ENCODE results near the gene RPS25. TPM values are rescaled to one million over a fixed set of nuclear protein-coding genes. Genes with fewer than 3 reads are reported as not detected.

The RPS25 gene
- total RNA-seq, 2 donors from 2014 or later, result 1,289 to 1,299 TPM

- no peak overlapping the region for H3K27ac Mint-ChIP-seq
- H3K4me3 ChIP-seq (ENCODE audit: low read length), result no peak overlapping the region
- peaks cover 93% of the 10 kb centered on the region for H3K36me3 Mint-ChIP-seq (ENCODE audit: low read depth)
- peaks cover 99% of the 10 kb centered on the region for H3K36me3 ChIP-seq (ENCODE audit: control insufficient read depth, insufficient read depth, low read length)
- no peak for DNase-seq
- H3K9me3 ChIP-seq (ENCODE audit: control insufficient read depth, low read length), result no peaks in the 10 kb centered on the region
- no peaks in the 10 kb centered on the region for H3K9me3 Mint-ChIP-seq
- no peaks in the 10 kb centered on the region for H3K27me3 ChIP-seq (ENCODE audit: control insufficient read depth, insufficient read depth, low read length, poor library complexity, severe bottlenecking)
- H3K27me3 Mint-ChIP-seq (ENCODE audit: insufficient read depth), result no peaks in the 10 kb centered on the region
- no peak overlapping the region for H3K9ac ChIP-seq (ENCODE audit: extremely low read depth, low read length, poor library complexity, severe bottlenecking)
- no peaks in the 10 kb centered on the region for H3K4me1 ChIP-seq (ENCODE audit: control insufficient read depth, insufficient read depth, low read length)
- no peak overlapping the region for H3K4me3 Mint-ChIP-seq
- 94 to 96% methylated on average over 4 to 7 of the region's 7 CpGs for WGBS, 2 experiments (ENCODE audit: insufficient coverage in 1 of 2, insufficient read length in 1 of 2)
- no peak overlapping the region for H3K27ac ChIP-seq (ENCODE audit: low read depth, low read length)
- H3K4me1 Mint-ChIP-seq, result peaks cover 9% of the 10 kb centered on the region
- no peak for TF ChIP-seq CTCF (conservative IDR thresholded peaks at IDR 0.05)
Observed at GRCh38 chr11:119049081-119049480, 30.9 kb upstream of the RPS25 start.

- H3K36me3 ChIP-seq (ENCODE audit: control insufficient read depth, insufficient read depth, low read length), result peaks cover 98% of the 10 kb centered on the region
- Mint-ChIP-seq H3K27ac (no peak overlapping the region), H3K4me1 (peaks cover 9% of the 10 kb centered on the region), H3K9me3 (no peaks in the 10 kb centered on the region), H3K27me3 (ENCODE audit: insufficient read depth) (no peaks in the 10 kb centered on the region), H3K4me3 (no peak overlapping the region), H3K36me3 (ENCODE audit: low read depth) (peaks cover 88% of the 10 kb centered on the region)
- no peak for TF ChIP-seq CTCF (conservative IDR thresholded peaks at IDR 0.05)
- H3K4me3 ChIP-seq (ENCODE audit: low read length), result no peak overlapping the region
- no peak for DNase-seq
- no peaks in the 10 kb centered on the region for H3K4me1 ChIP-seq (ENCODE audit: control insufficient read depth, insufficient read depth, low read length)
- H3K9me3 ChIP-seq (ENCODE audit: control insufficient read depth, low read length), result no peaks in the 10 kb centered on the region
- no peak overlapping the region for H3K9ac ChIP-seq (ENCODE audit: extremely low read depth, low read length, poor library complexity, severe bottlenecking)
- no peaks in the 10 kb centered on the region for H3K27me3 ChIP-seq (ENCODE audit: control insufficient read depth, insufficient read depth, low read length, poor library complexity, severe bottlenecking)
- 94 to 98% methylated on average over 8 to 9 of the region's 9 CpGs for WGBS, 2 experiments (ENCODE audit: insufficient coverage in 1 of 2, insufficient read length in 1 of 2)
- no peak overlapping the region for H3K27ac ChIP-seq (ENCODE audit: low read depth, low read length)
Observed at GRCh38 chr11:119048644-119049043, 30.5 kb upstream of the RPS25 start.

- no peaks in the 10 kb centered on the region for H3K4me1 ChIP-seq (ENCODE audit: control insufficient read depth, insufficient read depth, low read length)
- 93 to 94% methylated on average over 6 of the region's 6 CpGs for WGBS, 2 experiments (ENCODE audit: insufficient coverage in 1 of 2, insufficient read length in 1 of 2)
- no peak overlapping the region for H3K4me3 ChIP-seq (ENCODE audit: low read length)
- no peak overlapping the region for H3K9ac ChIP-seq (ENCODE audit: extremely low read depth, low read length, poor library complexity, severe bottlenecking)
- DNase-seq, result no peak
- no peak for TF ChIP-seq CTCF (conservative IDR thresholded peaks at IDR 0.05)
- H3K27me3 ChIP-seq (ENCODE audit: control insufficient read depth, insufficient read depth, low read length, poor library complexity, severe bottlenecking), result no peaks in the 10 kb centered on the region
- peaks cover 76% of the 10 kb centered on the region for H3K36me3 Mint-ChIP-seq (ENCODE audit: low read depth)
- no peaks in the 10 kb centered on the region for H3K9me3 ChIP-seq (ENCODE audit: control insufficient read depth, low read length)
- no peak overlapping the region for H3K4me3 Mint-ChIP-seq
- H3K9me3 Mint-ChIP-seq, result no peaks in the 10 kb centered on the region
- H3K4me1 Mint-ChIP-seq, result peaks cover 9% of the 10 kb centered on the region
- no peak overlapping the region for H3K27ac ChIP-seq (ENCODE audit: low read depth, low read length)
- no peak overlapping the region for H3K27ac Mint-ChIP-seq
- H3K27me3 Mint-ChIP-seq (ENCODE audit: insufficient read depth), result no peaks in the 10 kb centered on the region
- H3K36me3 ChIP-seq (ENCODE audit: control insufficient read depth, insufficient read depth, low read length), result peaks cover 84% of the 10 kb centered on the region
Observed at GRCh38 chr11:119047205-119047604, 29.1 kb upstream of the RPS25 start.
